A549 (cell line): ENCODE data around the gene CT47B1. TPM values are rescaled to one million over a fixed set of nuclear protein-coding genes. Genes with fewer than 3 reads are reported as not detected.

Source experiments
- polyA plus RNA-seq, 4 experiments: library from polyadenylated mRNA; depleted of rRNA in 3 of 4; stranded (reverse); fragments of >200 nt; fragmentation: RNase III in 1 of 4; extraction: RNeasy Plus Mini Kit Qiagen cat#74134 plus additional on column Dnase treatment in 1 of 4; gene quantifications; 2 replicates in 3 of 4; 3 replicates in 1 of 4; pipeline ENCODE4 v1.2.3, GENCODE V29; 2011 to 2017
- small RNA-seq, 6 experiments: library from RNA; depleted of rRNA; stranded (forward); fragments of <200 nt; gene quantifications; one replicate each; pipeline ENCODE3, GENCODE V24; 2012

CT47B1 gene
- polyA plus RNA-seq, 2 of the 4 experiments (the other 2 are of a cell fraction), result not detected

Small RNAs within 50 kb of the gene (small RNA-seq; reads per million reads assigned to genes)
- 0 reads per million in 6 experiments for gene AC008162.1

Other genes starting within 250 kb of the CT47B1 start
- gene C1GALT1C1, start 245.8 kb downstream of the CT47B1 start, polyA plus RNA-seq (2011; rRNA removed), result 46.0 and 49.6 TPM in 2 replicates
- 35.9 to 42.8 TPM (median 38.4 TPM) in 3 replicates for gene C1GALT1C1, start 245.8 kb downstream of the CT47B1 start, polyA plus RNA-seq (2017; fragmentation: RNase III; extraction: RNeasy Plus Mini Kit Qiagen cat#74134 plus additional on column Dnase treatment)
- not detected in 2 replicates for gene CT47A11, start 61.3 kb upstream of the CT47B1 start, polyA plus RNA-seq (2011; rRNA removed)
- gene CT47A11, start 61.3 kb upstream of the CT47B1 start, polyA plus RNA-seq (2017; fragmentation: RNase III; extraction: RNeasy Plus Mini Kit Qiagen cat#74134 plus additional on column Dnase treatment), result not detected in 3 replicates
- gene CT47A10, start 66.2 kb upstream of the CT47B1 start, polyA plus RNA-seq (2011; rRNA removed), result not detected in 2 replicates
- gene CT47A10, start 66.2 kb upstream of the CT47B1 start, polyA plus RNA-seq (2017; fragmentation: RNase III; extraction: RNeasy Plus Mini Kit Qiagen cat#74134 plus additional on column Dnase treatment), result not detected in 3 replicates
- gene CT47A9, start 71.0 kb upstream of the CT47B1 start, polyA plus RNA-seq (2011; rRNA removed), result not detected in 2 replicates
- gene CT47A9, start 71.0 kb upstream of the CT47B1 start, polyA plus RNA-seq (2017; fragmentation: RNase III; extraction: RNeasy Plus Mini Kit Qiagen cat#74134 plus additional on column Dnase treatment), result not detected in 3 replicates
- gene CT47A8, start 75.9 kb upstream of the CT47B1 start, polyA plus RNA-seq (2011; rRNA removed), result not detected in 2 replicates
- gene CT47A8, start 75.9 kb upstream of the CT47B1 start, polyA plus RNA-seq (2017; fragmentation: RNase III; extraction: RNeasy Plus Mini Kit Qiagen cat#74134 plus additional on column Dnase treatment), result not detected in 3 replicates
- gene CT47A7, start 80.7 kb upstream of the CT47B1 start, polyA plus RNA-seq (2011; rRNA removed), result not detected in 2 replicates
- not detected in 3 replicates for gene CT47A7, start 80.7 kb upstream of the CT47B1 start, polyA plus RNA-seq (2017; fragmentation: RNase III; extraction: RNeasy Plus Mini Kit Qiagen cat#74134 plus additional on column Dnase treatment)
- not detected in 2 replicates for gene CT47A6, start 85.6 kb upstream of the CT47B1 start, polyA plus RNA-seq (2011; rRNA removed)
- gene CT47A6, start 85.6 kb upstream of the CT47B1 start, polyA plus RNA-seq (2017; fragmentation: RNase III; extraction: RNeasy Plus Mini Kit Qiagen cat#74134 plus additional on column Dnase treatment), result not detected in 3 replicates
- not detected in 2 replicates for gene CT47A5, start 90.5 kb upstream of the CT47B1 start, polyA plus RNA-seq (2011; rRNA removed)
- not detected in 3 replicates for gene CT47A5, start 90.5 kb upstream of the CT47B1 start, polyA plus RNA-seq (2017; fragmentation: RNase III; extraction: RNeasy Plus Mini Kit Qiagen cat#74134 plus additional on column Dnase treatment)
- gene CT47A4, start 95.3 kb upstream of the CT47B1 start, polyA plus RNA-seq (2011; rRNA removed), result not detected in 2 replicates
- not detected in 3 replicates for gene CT47A4, start 95.3 kb upstream of the CT47B1 start, polyA plus RNA-seq (2017; fragmentation: RNase III; extraction: RNeasy Plus Mini Kit Qiagen cat#74134 plus additional on column Dnase treatment)
- not detected in 2 replicates for gene CT47A3, start 100.2 kb upstream of the CT47B1 start, polyA plus RNA-seq (2011; rRNA removed)
- gene CT47A3, start 100.2 kb upstream of the CT47B1 start, polyA plus RNA-seq (2017; fragmentation: RNase III; extraction: RNeasy Plus Mini Kit Qiagen cat#74134 plus additional on column Dnase treatment), result not detected in 3 replicates
- gene CT47A2, start 105.1 kb upstream of the CT47B1 start, polyA plus RNA-seq (2011; rRNA removed), result not detected in 2 replicates
- gene CT47A2, start 105.1 kb upstream of the CT47B1 start, polyA plus RNA-seq (2017; fragmentation: RNase III; extraction: RNeasy Plus Mini Kit Qiagen cat#74134 plus additional on column Dnase treatment), result not detected in 3 replicates
- gene CT47A1, start 109.9 kb upstream of the CT47B1 start, polyA plus RNA-seq (2011; rRNA removed), result not detected in 2 replicates
- not detected in 3 replicates for gene CT47A1, start 109.9 kb upstream of the CT47B1 start, polyA plus RNA-seq (2017; fragmentation: RNase III; extraction: RNeasy Plus Mini Kit Qiagen cat#74134 plus additional on column Dnase treatment)
- 4.2 and 5.1 TPM in 2 replicates for gene GLUD2, start 171.7 kb upstream of the CT47B1 start, polyA plus RNA-seq (2011; rRNA removed)
- 2.7 to 2.8 TPM (median 2.8 TPM) in 3 replicates for gene GLUD2, start 171.7 kb upstream of the CT47B1 start, polyA plus RNA-seq (2017; fragmentation: RNase III; extraction: RNeasy Plus Mini Kit Qiagen cat#74134 plus additional on column Dnase treatment)